HG03575 (cell line): ENCODE results near the gene ANKFN1.

Source experiments
- ATAC-seq: cut with Tn5 transposase; IDR thresholded peaks from one replicate; pipeline ENCODE4 v1.9.1; 2021; ENCODE audit not compliant: unreplicated experiment, insufficient number of reproducible peaks, low FRiP score; ENCODE audit errors: extremely low read depth

ANKFN1 gene

DNA sequence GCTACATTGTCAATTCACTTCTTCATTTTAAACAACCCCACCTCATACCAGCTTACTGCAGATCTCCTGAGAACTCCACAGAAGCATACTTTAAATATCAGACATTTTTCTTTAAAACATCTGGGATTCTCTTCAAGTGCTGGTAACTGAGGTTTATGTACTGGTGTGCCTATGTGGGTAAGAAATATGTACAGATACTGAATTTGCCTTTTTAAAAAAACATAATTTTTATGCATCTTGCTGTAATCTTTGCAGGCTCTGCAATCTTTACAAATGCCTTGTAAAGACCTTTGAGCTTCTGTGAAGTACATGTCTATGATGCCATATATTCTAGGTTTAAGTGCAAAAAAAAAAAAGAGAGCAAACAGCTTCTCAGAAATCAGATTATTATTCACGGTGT is 312.6 kb downstream of the ANKFN1 start:
- ATAC-seq: no peak

DNA sequence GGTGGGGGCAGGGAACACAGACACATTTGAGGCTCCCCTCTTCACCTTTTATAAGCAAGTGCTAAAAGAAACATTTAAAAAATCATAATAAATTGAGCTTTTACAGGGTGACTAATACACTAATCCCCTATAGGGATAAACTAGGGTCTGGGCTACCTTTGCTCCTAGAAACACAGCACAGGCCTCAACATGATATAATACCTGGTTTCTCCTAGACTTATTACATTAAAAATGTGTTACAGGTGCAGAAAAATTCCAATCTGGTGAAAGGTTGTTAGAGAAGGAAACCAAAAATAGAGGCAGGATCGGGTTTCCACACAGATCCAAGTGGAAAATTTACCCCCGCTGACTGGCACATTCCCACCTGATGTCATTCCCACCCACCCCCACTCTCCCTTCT is 315.6 kb downstream of the ANKFN1 start:
- no peak for ATAC-seq

DNA sequence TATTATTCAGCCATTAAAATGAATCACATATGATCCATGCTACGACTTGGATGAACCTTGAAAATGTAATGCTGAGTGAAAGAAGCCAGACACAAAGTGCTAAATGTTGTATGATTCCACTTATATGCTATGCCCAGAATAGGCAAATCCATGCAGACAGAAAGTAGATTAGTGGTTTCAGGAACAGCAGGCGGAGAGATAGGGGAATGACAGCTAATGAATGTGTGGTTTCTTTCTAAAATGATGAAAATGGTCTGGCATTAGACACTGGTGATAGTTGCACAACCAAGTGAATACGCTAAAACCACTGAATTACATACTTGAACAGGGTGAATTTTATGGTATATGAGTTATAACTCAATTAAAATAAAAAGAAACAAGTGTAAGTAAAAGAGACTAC is 318.4 kb downstream of the ANKFN1 start:
- ATAC-seq: no peak

DNA sequence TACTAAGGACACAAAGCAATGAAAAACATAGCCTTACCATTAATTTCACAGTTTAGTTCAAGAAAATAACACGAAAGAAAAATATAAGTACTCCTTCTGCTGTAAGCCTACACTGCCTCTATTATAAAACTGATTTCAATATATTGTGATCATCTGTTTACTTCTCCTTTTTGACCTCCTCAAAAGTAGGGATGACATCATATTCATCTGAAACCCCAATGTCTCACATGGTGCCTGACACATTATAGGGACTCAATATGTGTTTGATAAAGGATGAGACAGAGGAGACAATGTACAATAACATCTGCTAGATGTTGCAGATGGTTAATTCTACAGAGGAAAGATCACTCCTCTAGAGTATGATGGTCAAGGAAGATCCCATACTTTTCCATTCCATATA is 321.8 kb downstream of the ANKFN1 start:
- ATAC-seq: no peak

DNA sequence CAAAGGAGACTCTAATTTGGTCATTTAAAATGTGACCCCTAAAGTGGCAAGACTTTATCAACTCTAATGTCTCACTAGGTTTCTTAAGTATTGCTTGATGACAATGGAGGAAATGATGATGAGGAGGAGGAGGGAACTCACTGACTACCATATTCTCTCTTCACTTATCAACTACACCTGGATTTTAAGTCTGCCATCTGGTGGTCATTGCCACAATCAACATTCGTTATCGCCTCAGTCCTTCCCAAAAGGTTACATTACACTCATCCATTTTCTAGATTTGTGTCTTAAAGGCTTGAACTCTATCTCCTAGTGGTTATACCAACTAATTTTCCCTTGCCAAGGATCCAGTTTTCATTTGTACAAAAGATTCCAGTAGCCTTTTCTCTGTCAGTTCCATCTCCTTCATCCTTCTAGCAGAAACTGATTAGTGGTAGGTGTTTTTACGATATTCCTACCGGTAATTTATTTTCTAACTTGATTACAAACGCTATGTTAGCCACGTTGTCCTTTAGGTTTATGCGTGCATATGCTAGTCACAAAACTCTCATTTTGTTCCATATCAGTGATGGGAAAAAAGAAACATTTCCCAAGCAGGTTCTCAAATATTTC is 325.7 kb downstream of the ANKFN1 start:
- ATAC-seq: no peak

DNA sequence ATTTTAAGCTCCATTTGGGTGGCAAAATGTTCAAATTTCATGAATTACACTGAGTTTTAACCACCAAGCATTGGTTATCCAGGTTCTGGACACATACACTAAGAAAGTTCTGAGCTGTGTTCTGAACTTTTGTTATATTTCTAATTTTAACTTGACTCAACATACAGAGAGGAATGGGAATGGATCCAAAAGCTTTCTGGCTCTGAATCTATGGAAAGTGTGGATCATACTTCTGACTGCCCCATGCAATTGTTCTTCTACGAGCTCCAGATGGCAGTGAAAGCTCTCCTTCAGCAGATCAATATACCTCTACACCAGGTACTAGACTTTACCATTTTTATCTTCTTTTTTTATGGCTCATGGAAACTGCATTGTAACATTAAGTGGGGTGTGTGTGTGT is 327.2 kb downstream of the ANKFN1 start:
- no peak for ATAC-seq

DNA sequence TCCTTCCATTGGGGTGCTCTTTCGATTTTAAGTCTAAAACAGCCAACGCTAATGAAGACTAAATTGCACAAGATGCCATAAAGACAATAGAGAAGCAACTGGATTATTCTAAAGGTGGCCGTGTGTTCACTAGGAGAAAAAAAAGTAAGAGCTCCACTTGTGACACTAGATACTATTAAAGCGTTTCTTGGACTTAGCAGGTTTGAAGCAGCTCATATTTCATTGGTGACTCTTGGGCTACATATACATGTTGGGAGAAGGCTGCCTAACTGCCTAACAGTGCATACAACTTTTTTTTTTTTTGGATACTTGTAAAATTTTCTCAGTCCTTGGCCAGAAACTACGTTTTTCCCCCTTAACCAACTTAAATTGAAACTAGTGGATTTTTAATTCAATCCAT is 328.4 kb downstream of the ANKFN1 start:
- ATAC-seq: no peak

DNA sequence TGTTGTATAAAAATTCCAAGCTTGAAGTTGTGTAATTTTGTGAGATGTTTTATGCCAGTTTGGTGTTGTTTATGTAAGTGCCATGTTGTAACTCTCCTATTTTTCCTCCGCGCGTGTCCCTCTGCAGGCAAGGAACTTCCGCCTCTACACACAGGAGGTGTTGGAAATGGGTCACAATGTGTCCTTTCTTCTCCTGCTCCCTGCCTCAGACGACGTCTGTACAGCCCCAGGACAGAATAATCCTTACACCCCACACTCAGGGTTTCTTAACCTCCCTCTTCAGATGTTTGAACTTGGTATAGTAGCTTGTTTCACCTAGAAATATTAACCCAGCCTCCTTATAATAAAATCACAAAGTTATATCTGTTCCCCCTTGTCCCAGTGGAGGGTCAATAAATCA is 329.0 kb downstream of the ANKFN1 start:
- ATAC-seq: no peak

DNA sequence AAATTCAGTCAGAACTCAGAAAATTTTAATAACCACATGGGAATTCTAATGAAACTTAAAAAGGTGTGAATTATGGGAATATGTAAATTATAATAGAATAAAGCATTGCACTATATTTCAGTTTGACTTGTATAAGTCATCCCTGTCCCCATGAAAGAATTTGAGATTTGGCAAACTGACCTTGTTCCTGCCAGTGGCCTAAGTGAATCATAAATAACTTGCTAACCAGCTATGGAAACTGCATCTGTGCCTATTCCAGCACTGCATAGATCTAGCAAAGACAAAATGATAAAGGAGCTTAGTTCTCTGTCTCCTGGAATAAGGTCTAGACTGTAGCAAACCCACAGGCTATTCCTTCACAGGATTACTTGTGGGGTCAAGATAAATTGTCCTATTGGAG is 333.5 kb downstream of the ANKFN1 start:
- ATAC-seq: no peak

DNA sequence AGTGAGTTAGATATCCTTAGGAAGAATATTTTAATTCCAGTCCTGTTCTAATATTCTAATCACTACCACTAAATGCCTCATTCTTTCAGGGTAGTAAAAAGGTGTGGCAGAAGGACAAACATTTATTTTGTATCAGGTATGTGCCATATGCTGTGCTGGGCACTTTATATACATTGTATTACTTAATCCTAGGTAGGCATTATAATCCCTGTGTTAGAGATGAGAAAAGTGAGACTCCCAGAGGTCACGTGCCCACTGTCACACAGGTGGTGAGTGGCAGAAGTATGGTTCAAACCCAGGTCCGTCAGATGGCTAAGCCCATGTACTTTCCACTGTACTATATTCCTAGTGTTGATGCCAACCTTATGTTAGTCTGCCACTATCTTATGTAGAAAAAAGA is 335.5 kb downstream of the ANKFN1 start:
- no peak for ATAC-seq

DNA sequence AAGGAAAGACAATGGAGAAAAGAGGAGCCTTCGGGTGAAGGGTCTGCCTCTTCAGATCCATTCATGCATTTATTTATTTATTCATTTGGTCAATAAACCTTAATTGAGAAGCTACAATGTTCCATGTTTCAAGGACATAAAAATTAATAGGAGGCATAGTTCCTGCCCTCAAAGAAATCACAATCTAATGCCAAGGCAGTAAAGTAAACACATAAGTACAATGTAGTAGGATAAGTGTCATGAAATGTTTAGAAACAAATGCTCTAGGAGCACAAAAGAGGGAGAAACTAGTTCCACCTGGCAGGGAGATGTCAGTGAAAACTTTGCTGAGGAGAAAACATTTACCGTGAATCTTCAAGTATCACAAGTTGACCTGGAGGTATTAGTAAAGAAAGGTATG is 336.7 kb downstream of the ANKFN1 start:
- no peak for ATAC-seq

DNA sequence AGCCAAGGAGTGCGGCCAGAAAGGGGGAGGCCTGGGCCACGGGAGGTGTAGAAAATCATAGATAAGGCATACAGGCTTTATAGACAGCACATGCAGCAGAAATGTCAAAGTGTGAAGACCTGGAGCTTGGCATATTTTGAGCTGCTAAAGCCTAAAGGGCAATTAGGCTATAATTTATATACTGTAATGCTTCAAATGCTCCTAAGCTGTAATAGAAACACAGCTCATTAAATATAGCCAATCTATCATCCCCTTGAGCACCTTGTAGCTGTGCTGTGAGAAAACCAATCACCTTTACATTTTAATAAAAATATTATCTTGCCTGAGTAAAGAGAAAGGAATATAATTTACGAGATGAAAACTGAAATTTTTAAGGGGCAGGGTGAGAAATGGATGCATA is 342.3 kb downstream of the ANKFN1 start:
- ATAC-seq: no peak

DNA sequence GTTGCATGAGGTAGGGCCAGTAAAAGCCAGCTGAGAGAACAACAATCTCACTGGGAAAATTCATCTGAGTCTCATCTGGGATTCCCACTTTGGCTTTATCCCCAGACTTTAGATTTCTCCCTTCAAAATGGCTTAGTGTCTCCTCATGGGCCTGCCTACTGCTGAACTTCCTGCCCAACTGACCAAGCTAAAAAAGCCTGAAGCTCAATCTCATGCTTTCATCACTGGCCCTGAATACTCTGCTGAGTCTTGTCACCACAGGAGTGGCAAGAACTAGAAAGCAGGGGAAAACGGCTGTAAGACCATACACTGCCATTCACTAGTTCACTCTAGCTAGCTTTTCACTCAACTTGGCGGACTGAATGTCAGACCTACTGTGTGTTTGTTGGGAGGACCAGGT is 343.9 kb downstream of the ANKFN1 start:
- no peak for ATAC-seq

DNA sequence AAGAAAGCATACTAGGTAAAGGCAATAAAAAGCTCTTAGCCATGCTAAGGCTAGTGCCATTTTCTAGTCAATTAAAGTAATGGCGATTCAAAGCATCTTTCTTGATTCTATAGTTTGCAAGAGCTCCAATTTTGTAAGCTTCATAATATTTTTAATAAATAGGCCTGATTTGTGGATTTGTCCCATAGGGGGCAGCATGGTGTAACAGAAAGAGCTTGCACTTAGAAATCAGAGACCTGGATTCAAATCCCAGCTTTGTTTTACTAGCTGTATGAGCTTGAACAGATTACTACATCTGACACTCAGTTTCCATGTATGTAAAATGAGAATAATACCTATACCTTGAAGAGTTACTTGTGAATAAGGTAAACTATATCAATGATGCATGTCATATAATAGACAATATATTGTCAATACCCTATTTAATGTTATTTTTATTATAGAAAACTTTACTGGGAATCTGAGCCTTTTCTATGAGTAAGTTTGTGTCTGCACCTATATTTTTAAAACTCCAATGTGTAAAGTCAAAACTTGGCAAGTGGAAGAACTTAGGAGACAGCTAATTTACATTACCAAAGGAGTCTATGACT is 346.6 kb downstream of the ANKFN1 start:
- ATAC-seq: no peak

DNA sequence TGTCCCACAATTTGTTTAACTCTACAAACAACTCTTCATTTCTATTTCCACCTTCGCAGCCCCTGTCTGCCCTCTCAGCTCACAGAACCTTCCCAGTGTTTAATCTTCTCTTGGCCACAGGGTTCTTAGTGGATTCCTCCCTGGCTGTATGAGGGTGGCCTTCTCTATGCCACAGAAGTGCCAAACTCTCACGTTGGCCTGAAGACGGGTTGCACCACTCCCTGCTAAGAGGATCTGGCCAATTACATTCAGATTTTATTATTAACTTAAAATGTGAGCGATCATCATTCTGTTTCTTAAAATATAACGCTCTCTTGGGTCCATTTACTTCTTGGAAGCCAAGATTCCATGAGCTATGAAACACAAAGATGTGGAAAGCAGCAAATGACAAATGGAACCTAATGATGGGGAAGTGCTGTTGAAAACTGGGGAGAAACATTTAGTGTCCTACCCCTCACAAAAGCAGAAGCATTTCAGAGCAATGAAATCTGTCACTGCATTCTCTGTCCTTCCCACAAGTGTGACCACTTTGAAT is 348.9 kb downstream of the ANKFN1 start:
- no peak for ATAC-seq

DNA sequence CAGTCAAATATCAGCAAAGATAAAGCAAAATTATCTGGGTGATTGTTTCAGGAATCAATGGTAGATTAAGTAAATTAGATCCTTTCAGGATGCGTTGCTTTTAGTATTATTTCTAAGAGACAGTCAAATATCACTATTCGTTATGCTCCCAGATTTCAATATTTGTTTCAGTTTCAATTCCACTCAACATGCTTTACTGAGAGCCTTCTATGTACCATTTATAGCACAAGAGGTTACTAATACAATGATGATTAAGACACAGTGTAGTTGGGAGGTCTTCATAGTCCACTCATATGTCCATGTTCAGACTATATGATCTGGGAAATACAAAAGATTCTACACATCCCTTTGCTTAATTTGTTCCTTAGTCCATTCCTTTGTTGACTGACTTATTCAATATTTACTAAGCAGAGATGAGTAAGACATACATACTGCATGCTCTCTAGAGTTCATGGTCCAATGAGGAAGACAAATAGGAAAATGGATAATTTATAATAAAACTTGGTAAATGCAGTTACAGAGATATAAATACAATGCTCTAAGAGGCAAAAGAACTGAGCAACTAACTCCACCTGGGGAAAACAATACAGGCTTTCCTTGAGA is 352.0 kb downstream of the ANKFN1 start:
- ATAC-seq: no peak

DNA sequence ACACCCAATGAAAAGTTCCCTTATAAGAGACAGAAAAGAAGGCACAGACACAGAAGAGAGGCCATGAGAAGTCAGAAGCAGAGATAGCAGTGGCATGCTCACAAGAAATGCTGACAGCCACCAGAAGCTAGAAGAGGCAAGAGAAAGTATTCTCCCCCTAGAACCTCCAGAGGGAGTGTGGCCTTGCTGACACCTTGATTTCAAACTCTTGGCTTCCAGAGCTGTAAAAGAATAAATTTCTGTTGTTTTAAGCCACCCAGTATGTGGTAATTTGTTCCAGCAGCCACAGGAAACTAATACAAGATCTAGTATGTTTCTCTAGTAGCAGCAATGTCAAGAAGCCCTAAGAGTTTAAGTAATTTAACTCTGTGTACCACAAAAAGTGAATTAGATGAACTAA is 353.1 kb downstream of the ANKFN1 start:
- ATAC-seq: no peak

DNA sequence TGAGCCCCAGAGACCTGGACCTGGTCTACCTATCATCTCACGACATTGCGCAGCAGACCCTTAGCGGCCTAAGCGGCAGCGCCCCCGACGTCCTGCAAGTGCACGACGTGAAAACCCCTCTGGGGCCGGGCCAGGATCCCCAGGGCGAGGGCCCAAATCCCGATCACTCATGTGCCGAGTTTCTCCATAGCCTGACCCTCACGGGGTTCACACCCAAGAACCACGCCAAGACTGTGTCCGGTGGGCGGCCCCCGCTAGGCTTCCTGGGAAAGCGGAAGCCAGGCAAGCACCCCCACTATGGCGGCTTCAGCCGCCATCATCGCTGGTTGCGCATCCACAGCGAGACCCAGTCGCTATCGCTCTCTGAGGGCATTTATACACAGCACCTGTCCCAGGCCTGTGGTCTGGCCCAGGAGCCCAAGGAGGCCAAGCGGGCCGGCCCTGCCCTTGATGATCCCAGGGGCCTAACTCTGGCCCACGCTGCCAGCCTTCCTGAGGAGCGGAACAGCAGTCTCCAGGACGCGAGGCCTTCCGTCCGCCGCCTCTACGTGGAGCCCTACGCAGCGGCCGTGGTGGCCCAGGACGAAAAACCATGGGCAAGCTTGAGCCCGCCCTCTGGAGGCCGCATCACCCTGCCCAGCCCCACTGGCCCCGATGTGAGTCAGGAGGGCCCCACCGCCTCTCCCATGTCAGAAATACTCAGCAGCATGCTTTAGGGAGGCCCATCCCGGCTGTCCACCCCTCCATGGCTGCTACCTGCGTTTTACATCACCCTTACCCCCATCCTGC is 357.5 kb downstream of the ANKFN1 start:
- no peak for ATAC-seq

DNA sequence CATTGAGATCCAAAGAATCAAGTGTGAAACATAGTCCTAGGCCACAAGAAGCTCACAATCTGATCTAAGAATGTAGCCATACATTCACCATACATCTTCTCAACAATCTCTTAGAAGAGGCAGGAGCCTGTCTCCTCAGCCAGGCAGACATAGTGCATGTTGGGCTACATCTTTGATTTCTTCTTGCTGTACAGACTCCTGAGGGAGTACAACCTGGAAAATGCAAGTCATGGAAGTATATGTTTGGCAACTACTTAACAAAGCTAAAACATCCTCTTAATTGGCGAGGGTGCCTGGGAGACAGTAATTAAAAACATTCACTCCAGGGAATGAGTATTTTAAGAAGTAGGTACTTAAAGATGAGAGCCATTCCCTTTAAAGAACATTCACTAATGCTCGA is 361.0 kb downstream of the ANKFN1 start:
- ATAC-seq: no peak

DNA sequence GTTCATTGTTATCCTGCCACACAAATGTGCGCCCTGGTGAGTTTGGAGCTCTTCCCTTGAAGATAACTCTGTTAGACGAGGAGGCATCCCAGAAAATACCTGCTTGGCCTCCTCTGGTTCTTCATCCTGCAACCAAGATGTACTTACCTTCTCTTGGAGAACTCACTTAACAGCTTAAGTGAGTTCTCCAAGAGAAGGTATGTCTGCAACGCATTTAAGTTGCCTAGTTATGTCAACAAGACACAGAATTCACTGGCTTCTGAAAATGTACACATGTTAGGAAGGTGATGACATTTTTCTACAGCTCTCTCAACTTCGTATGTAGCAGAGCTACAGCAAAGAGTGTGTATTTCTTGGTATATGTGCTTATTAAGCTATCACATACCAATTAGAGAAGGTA is 361.6 kb downstream of the ANKFN1 start:
- no peak for ATAC-seq
